HepG2 (cell line): ENCODE results near the gene QSOX2.

ENCODE experiments used
- CTCF ChIP-seq: sonication (generic); formaldehyde crosslinking; IDR thresholded peaks from 2 replicates; pipeline ENCODE4 v1.5.0; 2020; ENCODE audit warnings: mild to moderate bottlenecking, missing genetic modification reagents, moderate library complexity
- SMC3 ChIP-seq: IDR thresholded peaks from 2 replicates; pipeline ENCODE4 v1.6.1; 2011; ENCODE audit warnings: low read length, improper control_type of control experiment

DNA sequence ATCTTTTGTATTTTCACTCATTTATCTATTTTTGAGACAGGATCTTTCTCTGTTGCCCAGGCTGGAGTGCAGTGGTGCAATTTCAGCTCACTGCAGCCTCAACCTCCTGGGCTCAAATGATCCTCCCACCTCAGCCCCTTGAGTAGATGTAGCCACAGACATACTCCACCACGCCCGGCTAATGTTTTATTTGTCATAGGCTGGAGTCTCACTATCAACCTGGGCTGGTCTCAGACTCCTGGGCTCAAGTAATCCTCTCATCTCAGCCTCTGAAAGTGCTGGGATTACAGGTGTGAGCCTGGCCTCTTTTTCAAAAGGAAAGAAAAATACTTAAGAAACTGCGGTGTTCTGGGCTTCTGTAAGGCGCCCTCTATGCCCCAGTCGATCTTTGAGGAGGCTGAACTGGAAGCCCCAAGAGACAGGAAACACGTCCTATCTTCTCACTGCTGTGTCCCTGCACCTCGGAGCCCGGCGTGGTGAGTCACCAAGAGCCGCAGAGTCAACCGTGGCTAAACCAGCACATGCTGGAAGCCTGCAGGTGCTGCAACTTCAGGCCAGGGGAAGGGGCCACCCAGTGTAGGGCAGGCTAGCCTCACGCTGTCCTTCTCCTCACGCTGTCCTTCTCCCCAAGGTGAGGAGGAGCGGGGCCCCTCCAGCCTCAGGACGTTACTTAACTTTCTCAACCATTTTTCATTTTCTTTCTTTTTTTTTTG is 25.4 kb downstream of the QSOX2 start:
- TF ChIP-seq SMC3 = no peak
- TF ChIP-seq CTCF = no peak
